ENCODE results near the gene IL13RA2.

The IL13RA2 gene

GRCh38 chrX:115017455-115017854 lies at the start of gene IL13RA2:
IL13RA2 (minus strand) TSS chrX:115017616; CDS start chrX:115017269, 347 bp downstream.
- no peak for DNase-seq

GRCh38 chrX:115065304-115065703 lies 47.9 kb upstream of the IL13RA2 start:
- DNase-seq = no peak
- intact Hi-C loops (cut with DNase I) = no loop called here

More at GRCh38 chrX:115017455-115017854, at the start of gene IL13RA2:
- intact Hi-C loops (cut with DNase I) = no loop called here

GRCh38 chrX:115060013-115060412 lies 42.6 kb upstream of the IL13RA2 start:
- intact Hi-C loops (cut with DNase I) = no loop called here
- no peak for DNase-seq

GRCh38 chrX:115058276-115058675 lies 40.9 kb upstream of the IL13RA2 start:
- intact Hi-C loops (cut with DNase I) = no loop called here
- no peak for DNase-seq

GRCh38 chrX:115054876-115055275 lies 37.5 kb upstream of the IL13RA2 start:
- DNase-seq = no peak
- intact Hi-C loops (cut with DNase I) = no loop called here

GRCh38 chrX:115053223-115053622 lies 35.8 kb upstream of the IL13RA2 start:
- DNase-seq = no peak
- intact Hi-C loops (cut with DNase I) = no loop called here

GRCh38 chrX:115047715-115048114 lies 30.3 kb upstream of the IL13RA2 start:
- DNase-seq = no peak
- intact Hi-C loops (cut with DNase I) = no loop called here

GRCh38 chrX:115047181-115047580 lies 29.8 kb upstream of the IL13RA2 start:
- no peak for DNase-seq
- intact Hi-C loops (cut with DNase I) = no loop called here

- intact Hi-C loops (cut with DNase I) = no loop called here
Observed at GRCh38 chrX:115040417-115040816, 23.0 kb upstream of the IL13RA2 start.

GRCh38 chrX:115038406-115038805 lies 21.0 kb upstream of the IL13RA2 start:
- no peak for DNase-seq
- intact Hi-C loops (cut with DNase I) = no loop called here

More at GRCh38 chrX:115040417-115040816, 23.0 kb upstream of the IL13RA2 start:
- DNase-seq = peak in 1 of 10 donors; percentile 44

GRCh38 chrX:115036029-115036428 lies 18.6 kb upstream of the IL13RA2 start:
- no peak for DNase-seq
- intact Hi-C loops (cut with DNase I) = no loop called here

- no peak for DNase-seq
- intact Hi-C loops (cut with DNase I) = no loop called here
Observed at GRCh38 chrX:115031989-115032388, 14.6 kb upstream of the IL13RA2 start.

- no peak for DNase-seq
- intact Hi-C loops (cut with DNase I) = no loop called here
Observed at GRCh38 chrX:115030625-115031024, 13.2 kb upstream of the IL13RA2 start.

GRCh38 chrX:115029869-115030570 lies 12.6 kb upstream of the IL13RA2 start:
- no peak for DNase-seq
- intact Hi-C loops (cut with DNase I) = no loop called here

GRCh38 chrX:115029440-115029839 lies 12.0 kb upstream of the IL13RA2 start:
- intact Hi-C loops (cut with DNase I) = no loop called here
- DNase-seq = no peak

GRCh38 chrX:115023811-115024210 lies 6.4 kb upstream of the IL13RA2 start:
- DNase-seq = no peak
- intact Hi-C loops (cut with DNase I) = no loop called here

- DNase-seq = no peak
- intact Hi-C loops (cut with DNase I) = no loop called here
Observed at GRCh38 chrX:115023139-115023538, 5.7 kb upstream of the IL13RA2 start.

- intact Hi-C loops (cut with DNase I) = no loop called here
Observed at GRCh38 chrX:115021121-115021520, 3.7 kb upstream of the IL13RA2 start.

GRCh38 chrX:115018944-115019343 lies 1.5 kb upstream of the IL13RA2 start:
- DNase-seq = no peak

More at GRCh38 chrX:115021121-115021520, 3.7 kb upstream of the IL13RA2 start:
- no peak for DNase-seq

GRCh38 chrX:115018040-115018647 lies 728 bp upstream of the IL13RA2 start:
- no peak for DNase-seq

More at GRCh38 chrX:115018944-115019343, 1.5 kb upstream of the IL13RA2 start:
- intact Hi-C loops (cut with DNase I) = no loop called here

GRCh38 chrX:115013705-115014104 lies 3.7 kb downstream of the IL13RA2 start:
- DNase-seq = no peak
- intact Hi-C loops (cut with DNase I) = no loop called here

More at GRCh38 chrX:115018040-115018647, 728 bp upstream of the IL13RA2 start:
- intact Hi-C loops (cut with DNase I) = no loop called here

- no peak for DNase-seq
Observed at GRCh38 chrX:115011428-115011827, 6.0 kb downstream of the IL13RA2 start.

More at GRCh38 chrX:115011428-115011827, 6.0 kb downstream of the IL13RA2 start:
- intact Hi-C loops (cut with DNase I) = no loop called here
